CD4-positive, alpha-beta T cell treated with Interleukin-15 for 4 hours (primary cell): ENCODE measurements around the gene N4BP2L2.
A peak's percentile ranks its signal among the peaks of the same experiment; 100 is the strongest.
"Not testable (repeated sequence)": the region's sequence is repeated elsewhere in the genome, so short reads cannot be mapped to it uniquely, and the experiment has no call there.

Experiments
- DNase-seq: peaks from one replicate; pipeline ENCODE4 v3.0.0-alpha.2; 2020; ENCODE audit warnings: low spot score

The N4BP2L2 gene

GRCh38 chr13:32538621-32539246 is at the start of gene N4BP2L2:
Gene N4BP2L2, minus strand, starts transcription at chr13:32538795. Its CDS starts 1,768 bp downstream, at chr13:32537027.
- peak; percentile 93 for DNase-seq

GRCh38 chr13:32587811-32588170 is 49.2 kb upstream of the N4BP2L2 start:
- no peak for DNase-seq

- DNase-seq, result peak; percentile 40
These were observed 48.6 kb upstream of the N4BP2L2 start for GRCh38 chr13:32587011-32587810.

- peak; percentile 95 for DNase-seq
These were observed 47.7 kb upstream of the N4BP2L2 start, which contains the start of gene PDS5B for GRCh38 chr13:32586080-32586900. Gene PDS5B, plus strand, starts transcription at chr13:32586452. Its CDS starts 62,321 bp downstream, at chr13:32648773.

GRCh38 chr13:32585550-32586079 is 47.0 kb upstream of the N4BP2L2 start:
- DNase-seq, result no peak

GRCh38 chr13:32582991-32583390 is 44.4 kb upstream of the N4BP2L2 start:
- DNase-seq, result no peak

- no peak for DNase-seq
These were observed 43.7 kb upstream of the N4BP2L2 start for GRCh38 chr13:32582281-32582680.

- DNase-seq, result peak; percentile 29
These were observed 42.7 kb upstream of the N4BP2L2 start for GRCh38 chr13:32581177-32581786.

GRCh38 chr13:32577032-32577431 is 38.4 kb upstream of the N4BP2L2 start:
- DNase-seq, result no peak

GRCh38 chr13:32575687-32576086 is 37.1 kb upstream of the N4BP2L2 start:
- DNase-seq, result not testable (repeated sequence)

- not testable (repeated sequence) for DNase-seq
These were observed 22.2 kb upstream of the N4BP2L2 start for GRCh38 chr13:32560842-32561241.

GRCh38 chr13:32555613-32556012 is 17.0 kb upstream of the N4BP2L2 start:
- no peak for DNase-seq

- no peak for DNase-seq
These were observed 15.1 kb upstream of the N4BP2L2 start for GRCh38 chr13:32553720-32554119.

- DNase-seq, result no peak
These were observed 11.2 kb upstream of the N4BP2L2 start for GRCh38 chr13:32549788-32550187.

- DNase-seq, result no peak
These were observed 10.2 kb upstream of the N4BP2L2 start for GRCh38 chr13:32548837-32549236.

GRCh38 chr13:32545083-32545482 is 6.5 kb upstream of the N4BP2L2 start:
- DNase-seq, result no peak

- DNase-seq, result no peak
These were observed 3.6 kb upstream of the N4BP2L2 start for GRCh38 chr13:32542221-32542620.

GRCh38 chr13:32538143-32538620 is 413 bp downstream of the N4BP2L2 start:
- DNase-seq, result no peak

GRCh38 chr13:32537580-32538142 is 934 bp downstream of the N4BP2L2 start:
- peak; percentile 19 for DNase-seq

GRCh38 chr13:32535748-32536147 is 2.8 kb downstream of the N4BP2L2 start:
- no peak for DNase-seq

- no peak for DNase-seq
These were observed 3.5 kb downstream of the N4BP2L2 start for GRCh38 chr13:32535115-32535514.
